K562 (cell line): ENCODE data around the gene ARL3. TPM values are rescaled to one million over a fixed set of nuclear protein-coding genes. Genes with fewer than 3 reads are reported as not detected.

Source experiments
- ATAC-seq: fragments of 200-7000 bp; cut with Tn5 transposase; 3 replicates; pipeline ENCODE4 v1.9.1; 2020; ENCODE audit warnings: moderate library complexity
- BruUV-seq: library from RNA; stranded (reverse); fragments of 400-500 nt; replicated peaks from 2 replicates; lab custom pipeline; 2021; lab: Mats Ljungman, UMichigan
- CTCF ChIA-PET: fragments of 300-600 bp; formaldehyde crosslinking; extraction: SDS; loops from one replicate; lab custom pipeline; 2021; ENCODE audit warnings: low intra/inter-chr PET ratio; lab: Yijun Ruan, JAX
- POLR2A ChIA-PET: fragments of 300-600, 350-650 bp; sonication (Branson Sonifier 250); formaldehyde crosslinking; extraction: SDS; loops from one replicate; lab custom pipeline; 2021; ENCODE audit warnings: antibody characterized with exemption, inconsistent platforms; lab: Yijun Ruan, JAX
- DNase-seq, 4 experiments: peaks; one replicate each; pipeline versions ENCODE4 v3.0.0 to v3.0.0-alpha.2; 2011 to 2018; ENCODE audit warnings: low spot score in 3 of 4, mixed read lengths in 3 of 4; ENCODE audit errors: extremely low read depth in 1 of 4
- FAIRE-seq: peaks from 2 replicates; lab custom pipeline; 2011; peaks lifted over from hg19 to GRCh38; lab: Jason Lieb, UNC
- H2AFZ ChIP-seq: 2 replicates; pipeline ENCODE4 v1.6.0; 2011; ENCODE audit warnings: low read depth, low read length, control low read depth, inconsistent platforms
- H3K27ac ChIP-seq: fragments of 200-600 bp; 3 replicates; pipeline ENCODE4 v1.8.0; 2011; ENCODE audit warnings: low read depth, mild to moderate bottlenecking, control low read depth, inconsistent platforms, low read length, moderate library complexity, mixed read lengths; ENCODE audit errors: extremely low read depth
- H3K27me3 ChIP-seq, 2 experiments: fragments of 300-600 bp in 1 of 2; 2 replicates in 1 of 2; 3 replicates in 1 of 2; pipeline versions ENCODE4 v1.6.0 to v1.8.0; 2011; ENCODE audit warnings: inconsistent platforms in 2 of 2, low read length in 2 of 2, mild to moderate bottlenecking in 1 of 2, mixed read lengths in 1 of 2, moderate library complexity in 1 of 2; ENCODE audit not compliant: control insufficient read depth in 2 of 2, insufficient read depth in 2 of 2
- H3K36me3 ChIP-seq: fragments of 300-600 bp; 3 replicates; pipeline ENCODE4 v1.8.0; 2011; ENCODE audit warnings: mild to moderate bottlenecking, low read length, inconsistent platforms; ENCODE audit not compliant: control insufficient read depth, insufficient read depth
- H3K4me1 ChIP-seq, 2 experiments: fragments of 200-600 bp in 1 of 2; replicated peaks in 1 of 2; 2 replicates in 1 of 2; 3 replicates in 1 of 2; pipeline versions ENCODE4 v1.5.1 to v1.8.0; 2011; ENCODE audit warnings: inconsistent platforms in 2 of 2, low read length in 2 of 2, mild to moderate bottlenecking in 1 of 2, mixed read lengths in 1 of 2, moderate library complexity in 1 of 2; ENCODE audit not compliant: control insufficient read depth in 2 of 2, insufficient read depth in 2 of 2
- H3K4me2 ChIP-seq: 2 replicates; pipeline ENCODE4 v1.6.1; 2011; ENCODE audit warnings: low read length, control low read depth, inconsistent platforms, mixed read lengths; ENCODE audit not compliant: insufficient read depth
- H3K4me3 ChIP-seq: fragments of 200-600 bp; sonication (generic), shearing (Covaris generic); 2 replicates; pipeline ENCODE4 v1.5.1; 2016; ENCODE audit warnings: control low read depth, inconsistent platforms
- H3K79me2 ChIP-seq: fragments of 200-600 bp; 3 replicates; pipeline ENCODE4 v1.8.0; 2011; ENCODE audit warnings: low read length, inconsistent platforms; ENCODE audit not compliant: control insufficient read depth, insufficient read depth
- H3K9ac ChIP-seq, 2 experiments: 2 replicates each; pipeline versions ENCODE4 v1.6.0 to v1.6.1; 2011; ENCODE audit warnings: low read depth in 2 of 2, low read length in 2 of 2, control low read depth in 1 of 2, inconsistent platforms in 1 of 2, mild to moderate bottlenecking in 1 of 2, mixed read lengths in 1 of 2; ENCODE audit not compliant: insufficient read depth in 1 of 2
- H3K9me1 ChIP-seq: one replicate; pipeline ENCODE4 v1.6.0; 2011; ENCODE audit warnings: inconsistent platforms, mild to moderate bottlenecking, low read length, moderate library complexity; ENCODE audit not compliant: control insufficient read depth, insufficient read depth
- H3K9me3 ChIP-seq: replicated peaks from 2 replicates; pipeline ENCODE4 v1.5.1; 2011; ENCODE audit warnings: low read depth, low read length, inconsistent platforms; ENCODE audit not compliant: control insufficient read depth, insufficient read depth
- H4K20me1 ChIP-seq: replicated peaks from 2 replicates; pipeline ENCODE4 v1.6.1; 2011; ENCODE audit warnings: low read length, inconsistent platforms, mixed read lengths; ENCODE audit not compliant: control insufficient read depth, insufficient read depth
- CBX2 ChIP-seq: fragments of 200-600 bp; sonication (generic); IDR thresholded peaks from one replicate; pipeline ENCODE4 v1.6.1; 2012; ENCODE audit warnings: mild to moderate bottlenecking, low read length, inconsistent platforms; ENCODE audit not compliant: insufficient read depth, poor library complexity, severe bottlenecking
- CBX5 ChIP-seq: IDR thresholded peaks from 2 replicates; pipeline ENCODE4 v1.6.1; 2014; ENCODE audit warnings: low read depth, borderline replicate concordance
- LEF1 ChIP-seq: fragments of 450-650 bp; IDR thresholded peaks from 2 replicates; pipeline ENCODE4 v1.6.1; 2016; ENCODE audit warnings: mild to moderate bottlenecking
- MLLT1 ChIP-seq, 2 experiments: fragments of 450-650 bp; IDR thresholded peaks; 2 replicates each; pipeline ENCODE4 v1.6.1; 2016
- NCOA6 ChIP-seq: fragments of 450-650 bp; IDR thresholded peaks from 2 replicates; pipeline ENCODE4 v1.6.1; 2017; ENCODE audit warnings: mild to moderate bottlenecking
- NFYB ChIP-seq: IDR thresholded peaks from 2 replicates; pipeline ENCODE4 v1.6.1; 2011; ENCODE audit warnings: mild to moderate bottlenecking, moderate library complexity; ENCODE audit not compliant: insufficient read length; ENCODE audit errors: extremely low read depth
- NR2F6 ChIP-seq: fragments of 450-650 bp; formaldehyde crosslinking; IDR thresholded peaks from 2 replicates; pipeline ENCODE4 v1.4.0; 2020; ENCODE audit warnings: mild to moderate bottlenecking
- PHF21A ChIP-seq: fragments of 450-650 bp; IDR thresholded peaks from 2 replicates; pipeline ENCODE4 v1.6.1; 2017; ENCODE audit warnings: low read depth, borderline replicate concordance
- PRDM10 ChIP-seq: fragments of 450-650 bp; IDR thresholded peaks from 2 replicates; pipeline ENCODE4 v1.6.1; 2018; ENCODE audit not compliant: partially characterized antibody
- SMARCA4 ChIP-seq: fragments of 450-650 bp; IDR thresholded peaks from 2 replicates; pipeline ENCODE4 v1.6.1; 2016
- TAF9B ChIP-seq: fragments of 450-650 bp; IDR thresholded peaks from 2 replicates; pipeline ENCODE4 v1.6.1; 2018; ENCODE audit warnings: mild to moderate bottlenecking; ENCODE audit not compliant: partially characterized antibody
- TFAP4 ChIP-seq: sonication (generic); formaldehyde crosslinking; IDR thresholded peaks from 2 replicates; pipeline ENCODE4 v1.8.0; 2022; ENCODE audit warnings: missing genetic modification reagents, mild to moderate bottlenecking, moderate library complexity, borderline replicate concordance
- THRA ChIP-seq: fragments of 450-650 bp; IDR thresholded peaks from 2 replicates; pipeline ENCODE4 v1.6.1; 2017; ENCODE audit warnings: mild to moderate bottlenecking, moderate library complexity
- XRCC5 ChIP-seq: fragments of 200-400 bp; formaldehyde crosslinking; IDR thresholded peaks from 2 replicates; pipeline ENCODE4 v1.6.1; 2017; ENCODE audit warnings: low read depth, mild to moderate bottlenecking, low read length
- ZKSCAN1 ChIP-seq: fragments of 150-350 bp; IDR thresholded peaks from 2 replicates; pipeline ENCODE4 v1.6.1; 2016; ENCODE audit warnings: low read depth, low read length
- ZNF75A ChIP-seq: fragments of 450-650 bp; formaldehyde crosslinking; IDR thresholded peaks from 2 replicates; pipeline ENCODE4 v1.4.0; 2020; ENCODE audit warnings: mild to moderate bottlenecking
- WGBS: fragments of 100-300 bp; shearing (Covaris generic); methylation state at CpG from one replicate; pipeline ENCODE4 v1.1.6; 2016; ENCODE audit warnings: low coverage, mixed read lengths; ENCODE audit not compliant: insufficient coverage; ENCODE audit errors: missing lambda C conversion rate; 5-methylcytosine and 5-hydroxymethylcytosine counted together
- in situ Hi-C: fragments of 300-500 bp; cut with MboI; formaldehyde crosslinking; loops from 4 replicates; pipeline ENCODE4 v1.15.0; 2018; ENCODE audit warnings: inconsistent platforms, mixed read lengths
- intact Hi-C: fragments of 100-400 bp; cut with micrococcal nuclease; formaldehyde crosslinking; loops from 2 replicates; pipeline ENCODE4 v1.14.2; 2022
- polyA plus RNA-seq, 8 experiments: library from polyadenylated mRNA; depleted of rRNA in 4 of 8; stranded (reverse) in 5 of 8; unstranded in 3 of 8; fragments of >200 nt; fragmentation: Nextera tagmentation in 2 of 8; fragmentation: Illumina TruSeq in 1 of 8; extraction: Ambion mirVana in 2 of 8; extraction: Trizol in 1 of 8; gene quantifications; 2 replicates each; pipeline versions ENCODE4 v1.2.1 to v1.2.3, GENCODE V29; 2011 to 2014; ENCODE audit warnings: inconsistent platforms in 1 of 8, missing spikeins in 1 of 8
- total RNA-seq, 7 experiments: library from RNA; depleted of rRNA in 6 of 7; stranded (reverse); fragments of >200 nt in 6 of 7; fragmentation: Illumina TruSeq in 2 of 7; extraction: Trizol in 2 of 7; gene quantifications; 2 replicates each; pipeline versions ENCODE4 v1.2.1 to v1.2.3, GENCODE V29; 2011 to 2021; ENCODE audit warnings: low replicate concordance in 1 of 7

Gene ARL3
- total and polyA plus RNA-seq, 9 of the 15 experiments (the other 6 are each of a cell fraction or from before 2014, with no cell fraction given) = 2.9 to 8.9 (median 4.8) TPM

- Histone ChIP-seq H3K36me3 (0 out of 3 replicates have a peak, but pooled peaks cover 3% of the 10 kb centered on the region), H4K20me1 (no peaks in the 10 kb centered on the region), H3K9me3 (no peaks in the 10 kb centered on the region), H3K27ac (no peak overlapping the region), H3K4me2 (no peak overlapping the region), H3K4me3 (no peak overlapping the region), H3K9ac (no peak overlapping the region; a peak in 1 of 4 replicates), H3K79me2 (no peaks in the 10 kb centered on the region), H3K27me3 (no peaks in the 10 kb centered on the region), H3K4me1 (peaks cover 2 to 12% of the 10 kb centered on the region in 2 experiments; a peak in 3 of 5 replicates), H3K9me1 (no peaks in the 10 kb centered on the region), H2AFZ (no peak overlapping the region)
- no peak for FAIRE-seq
- ChIA-PET POLR2A (interaction anchor here (1.0 kb wide), 1 partner anchor 14 kb away, joined by 3 read pairs; no protein-coding TSS in a partner anchor), CTCF (no interaction called here)
- in situ Hi-C loops = no loop called here
- DNase-seq = no peak
- 78% methylated on average over 11 of the region's 12 CpGs for WGBS
- intact Hi-C loops = no loop called here
- ATAC-seq = no peak
- no TSS peak for BruUV-seq
- TF ChIP-seq CBX5 (no peak), NCOA6 (no peak), MLLT1 (IDR thresholded peaks at IDR 0.05) (no peak), LEF1 (no peak), NR2F6 (CRISPR knock-in tag) (no peak), THRA (no peak), XRCC5 (no peak), PHF21A (no peak), PRDM10 (no peak), ZNF75A (no peak), NFYB (no peak), ZKSCAN1 (no peak), TAF9B (no peak), TFAP4 (CRISPR knock-in tag) (no peak), CBX2 (no peak), SMARCA4 (no peak)
These were observed 86.9 kb downstream of the ARL3 start for GRCh38 chr10:102627291-102627735.
